ENCODE data around the gene SLITRK3. TPM values are rescaled to one million over a fixed set of nuclear protein-coding genes. Genes with fewer than 3 reads are reported as not detected.
A peak's percentile ranks its signal among the peaks of the same experiment; 100 is the strongest.

The SLITRK3 gene, protein sequence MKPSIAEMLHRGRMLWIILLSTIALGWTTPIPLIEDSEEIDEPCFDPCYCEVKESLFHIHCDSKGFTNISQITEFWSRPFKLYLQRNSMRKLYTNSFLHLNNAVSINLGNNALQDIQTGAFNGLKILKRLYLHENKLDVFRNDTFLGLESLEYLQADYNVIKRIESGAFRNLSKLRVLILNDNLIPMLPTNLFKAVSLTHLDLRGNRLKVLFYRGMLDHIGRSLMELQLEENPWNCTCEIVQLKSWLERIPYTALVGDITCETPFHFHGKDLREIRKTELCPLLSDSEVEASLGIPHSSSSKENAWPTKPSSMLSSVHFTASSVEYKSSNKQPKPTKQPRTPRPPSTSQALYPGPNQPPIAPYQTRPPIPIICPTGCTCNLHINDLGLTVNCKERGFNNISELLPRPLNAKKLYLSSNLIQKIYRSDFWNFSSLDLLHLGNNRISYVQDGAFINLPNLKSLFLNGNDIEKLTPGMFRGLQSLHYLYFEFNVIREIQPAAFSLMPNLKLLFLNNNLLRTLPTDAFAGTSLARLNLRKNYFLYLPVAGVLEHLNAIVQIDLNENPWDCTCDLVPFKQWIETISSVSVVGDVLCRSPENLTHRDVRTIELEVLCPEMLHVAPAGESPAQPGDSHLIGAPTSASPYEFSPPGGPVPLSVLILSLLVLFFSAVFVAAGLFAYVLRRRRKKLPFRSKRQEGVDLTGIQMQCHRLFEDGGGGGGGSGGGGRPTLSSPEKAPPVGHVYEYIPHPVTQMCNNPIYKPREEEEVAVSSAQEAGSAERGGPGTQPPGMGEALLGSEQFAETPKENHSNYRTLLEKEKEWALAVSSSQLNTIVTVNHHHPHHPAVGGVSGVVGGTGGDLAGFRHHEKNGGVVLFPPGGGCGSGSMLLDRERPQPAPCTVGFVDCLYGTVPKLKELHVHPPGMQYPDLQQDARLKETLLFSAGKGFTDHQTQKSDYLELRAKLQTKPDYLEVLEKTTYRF
- 2.9 TPM for total RNA-seq

DNA sequence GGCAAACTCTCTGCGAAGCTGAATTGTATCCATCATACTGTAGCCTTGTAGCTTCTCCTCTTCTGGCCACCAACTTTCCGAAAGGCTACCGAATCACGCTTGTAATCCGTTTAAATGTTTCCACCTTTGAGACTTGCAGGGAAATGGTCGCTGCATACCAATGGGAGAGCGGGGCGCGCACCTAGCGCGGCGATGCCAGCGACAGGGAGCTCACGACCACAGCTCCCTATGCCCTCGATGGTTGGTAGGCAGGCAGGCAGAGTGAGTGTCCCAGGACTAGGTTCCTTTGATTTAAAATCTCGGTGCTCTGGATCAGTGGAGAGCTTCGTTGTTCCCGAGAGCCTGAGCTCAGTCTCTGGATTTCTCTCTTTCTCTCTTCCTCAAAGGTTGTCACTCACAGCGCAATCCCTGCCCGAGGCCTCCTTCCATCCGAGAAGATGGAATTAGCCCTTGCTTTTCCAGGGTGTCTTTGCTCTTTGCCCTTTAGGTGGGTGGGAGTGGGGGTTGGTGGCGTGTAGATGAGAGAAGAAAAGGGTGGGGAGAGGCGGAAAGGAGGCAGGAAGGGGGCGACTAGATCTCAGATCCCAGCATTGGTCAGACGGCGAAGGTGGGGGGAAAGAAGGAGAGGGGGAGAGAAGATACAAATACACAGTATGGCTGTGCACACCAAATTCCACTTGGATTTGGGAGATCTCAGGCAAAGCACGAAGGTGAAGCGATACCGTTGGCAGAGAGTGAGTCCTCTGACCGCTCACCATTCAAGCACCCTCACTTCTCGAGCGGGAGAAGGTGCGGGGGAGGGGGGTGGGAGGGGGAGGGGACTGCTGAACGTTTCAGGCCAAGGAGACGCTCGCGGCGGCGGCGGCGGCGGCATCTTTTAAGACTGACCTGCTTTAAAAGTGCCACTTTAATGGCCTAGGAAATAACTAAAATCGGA is at the start of gene SLITRK3:
Gene SLITRK3, minus strand, starts transcription at position 745 of the 937 bp plus-strand sequence. CDS start 5,554 bp downstream, outside the sequence.
- intact Hi-C loops (cut with DNase I) = no loop called here
- TF ChIP-seq POLR2AphosphoS5 (IDR thresholded peaks at IDR 0.05; ENCODE audit: insufficient read depth in 1 of 2, low read depth in 1 of 2) = no peak
- TF ChIP-seq POLR2A (IDR thresholded peaks at IDR 0.05) = no peak
- TF ChIP-seq, protein P1, sequence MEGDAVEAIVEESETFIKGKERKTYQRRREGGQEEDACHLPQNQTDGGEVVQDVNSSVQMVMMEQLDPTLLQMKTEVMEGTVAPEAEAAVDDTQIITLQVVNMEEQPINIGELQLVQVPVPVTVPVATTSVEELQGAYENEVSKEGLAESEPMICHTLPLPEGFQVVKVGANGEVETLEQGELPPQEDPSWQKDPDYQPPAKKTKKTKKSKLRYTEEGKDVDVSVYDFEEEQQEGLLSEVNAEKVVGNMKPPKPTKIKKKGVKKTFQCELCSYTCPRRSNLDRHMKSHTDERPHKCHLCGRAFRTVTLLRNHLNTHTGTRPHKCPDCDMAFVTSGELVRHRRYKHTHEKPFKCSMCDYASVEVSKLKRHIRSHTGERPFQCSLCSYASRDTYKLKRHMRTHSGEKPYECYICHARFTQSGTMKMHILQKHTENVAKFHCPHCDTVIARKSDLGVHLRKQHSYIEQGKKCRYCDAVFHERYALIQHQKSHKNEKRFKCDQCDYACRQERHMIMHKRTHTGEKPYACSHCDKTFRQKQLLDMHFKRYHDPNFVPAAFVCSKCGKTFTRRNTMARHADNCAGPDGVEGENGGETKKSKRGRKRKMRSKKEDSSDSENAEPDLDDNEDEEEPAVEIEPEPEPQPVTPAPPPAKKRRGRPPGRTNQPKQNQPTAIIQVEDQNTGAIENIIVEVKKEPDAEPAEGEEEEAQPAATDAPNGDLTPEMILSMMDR (IDR thresholded peaks at IDR 0.05) = no peak

DNA sequence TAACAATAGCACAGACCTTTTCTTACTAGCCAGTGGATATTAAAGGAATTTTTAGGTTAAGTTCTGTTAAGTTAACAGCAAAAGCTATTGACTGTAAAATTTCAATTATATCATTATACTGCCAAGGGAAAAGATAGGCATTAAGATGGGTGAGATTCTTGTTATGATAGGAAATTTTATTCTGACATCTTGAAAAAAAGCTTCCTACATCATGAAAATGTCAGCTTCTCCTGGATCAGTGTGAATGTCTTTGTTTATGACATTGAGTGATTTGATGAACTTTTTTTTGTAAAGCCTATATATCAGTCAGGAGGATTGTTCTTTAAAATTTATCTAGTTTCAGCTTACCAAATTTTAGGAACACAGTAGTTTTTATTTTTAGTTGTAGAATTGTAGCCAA is 47.4 kb upstream of the SLITRK3 start:
- TF ChIP-seq, protein P1 (IDR thresholded peaks at IDR 0.05) = no peak
- no peak for TF ChIP-seq POLR2A (IDR thresholded peaks at IDR 0.05)
- TF ChIP-seq POLR2AphosphoS5 (IDR thresholded peaks at IDR 0.05; ENCODE audit: insufficient read depth in 1 of 2, low read depth in 1 of 2) = no peak
- DNase-seq (ENCODE audit: extremely low spot score in 2 of 2) = no peak
- intact Hi-C loops (cut with DNase I) = no loop called here
- Histone ChIP-seq H3K9me3 (no peaks in the 10 kb centered on the region), H3K27me3 (no peaks in the 10 kb centered on the region), H3K36me3 (no peaks in the 10 kb centered on the region), H3K27ac (no peak overlapping the region), H3K4me3 (no peak overlapping the region), H3K4me1 (no peaks in the 10 kb centered on the region)

More for the DNA sequence above, at the start of gene SLITRK3:
- Histone ChIP-seq H3K36me3 (no peaks in the 10 kb centered on the region), H3K27me3 (peaks cover 4% of the 10 kb centered on the region), H3K4me3 (peak within 1 kb of the TSS; percentile 41 to 50), H3K4me1 (peaks cover 36% of the 10 kb centered on the region), H3K27ac (no peak within 1 kb of the TSS), H3K9me3 (no peaks in the 10 kb centered on the region)
- no peak for DNase-seq (ENCODE audit: extremely low spot score in 2 of 2)

DNA sequence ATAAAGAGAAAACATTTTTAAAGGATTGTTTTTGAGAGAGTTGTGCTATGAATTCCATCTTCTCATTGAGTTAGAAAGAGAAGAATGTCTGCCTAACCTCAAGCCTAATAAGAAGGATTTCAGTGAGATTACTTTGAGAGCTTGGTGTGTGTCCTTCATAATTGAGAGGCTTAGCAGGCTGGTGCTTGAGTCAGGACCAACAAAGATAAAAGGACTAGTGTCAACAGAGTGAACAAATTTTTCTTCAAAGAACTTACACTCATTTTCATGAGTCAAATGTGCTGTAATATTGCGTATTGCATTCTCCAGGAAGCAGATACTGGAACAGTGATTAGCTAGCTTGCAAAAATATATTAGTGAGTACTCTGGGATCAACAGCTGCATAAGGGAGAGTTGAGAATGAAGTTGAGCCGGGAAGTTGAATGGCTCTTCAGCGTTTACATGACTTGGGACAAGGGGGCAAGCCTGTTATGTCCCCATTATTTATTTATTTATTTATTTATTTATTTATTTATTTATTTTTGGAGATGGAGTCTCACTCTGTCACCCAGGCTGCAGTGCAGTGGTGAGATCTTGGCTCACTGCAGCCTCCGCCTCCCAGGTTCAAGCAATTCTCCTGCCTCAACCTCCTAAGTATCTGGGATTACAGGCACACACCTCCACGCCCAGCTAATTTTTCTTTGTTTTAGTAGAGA is 37.5 kb upstream of the SLITRK3 start:
- no peak for TF ChIP-seq POLR2AphosphoS5 (IDR thresholded peaks at IDR 0.05; ENCODE audit: insufficient read depth in 1 of 2, low read depth in 1 of 2)
- H3K27ac ChIP-seq = no peak overlapping the region
- intact Hi-C loops (cut with DNase I) = no loop called here

DNA sequence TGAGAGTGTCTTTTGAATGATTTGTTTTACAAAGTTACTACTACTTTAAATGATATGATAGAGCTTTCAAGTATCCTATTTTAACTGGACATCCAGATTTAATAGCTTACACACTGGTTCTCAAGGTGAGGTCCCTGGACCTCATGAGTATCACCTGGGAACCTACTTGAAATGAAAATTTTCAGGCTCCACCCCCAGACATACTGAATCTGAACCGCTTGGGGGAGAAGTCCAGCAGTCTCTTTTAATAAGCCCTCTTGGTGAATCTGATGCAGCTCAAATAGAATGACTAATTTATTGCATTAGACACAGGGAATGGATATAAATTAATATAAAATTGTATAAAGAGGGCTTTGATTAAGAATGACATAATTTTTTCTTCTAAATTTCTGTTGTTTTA is 29.4 kb upstream of the SLITRK3 start:
- H3K27ac ChIP-seq = no peak overlapping the region
- intact Hi-C loops (cut with DNase I) = no loop called here

More for the DNA sequence above, 37.5 kb upstream of the SLITRK3 start:
- no peak for DNase-seq (ENCODE audit: extremely low spot score in 2 of 2)
- Histone ChIP-seq H3K9me3 (no peaks in the 10 kb centered on the region), H3K36me3 (no peaks in the 10 kb centered on the region), H3K4me1 (no peaks in the 10 kb centered on the region), H3K27me3 (no peaks in the 10 kb centered on the region), H3K4me3 (no peak overlapping the region)

More for the DNA sequence above, 29.4 kb upstream of the SLITRK3 start:
- Histone ChIP-seq H3K9me3 (no peaks in the 10 kb centered on the region), H3K4me3 (no peak overlapping the region), H3K4me1 (no peaks in the 10 kb centered on the region), H3K27me3 (no peaks in the 10 kb centered on the region), H3K36me3 (no peaks in the 10 kb centered on the region)
- TF ChIP-seq POLR2AphosphoS5 (IDR thresholded peaks at IDR 0.05; ENCODE audit: insufficient read depth in 1 of 2, low read depth in 1 of 2) (no peak), POLR2A (IDR thresholded peaks at IDR 0.05) (no peak)
- TF ChIP-seq, protein P1 (IDR thresholded peaks at IDR 0.05) = no peak
- DNase-seq (ENCODE audit: extremely low spot score in 2 of 2) = no peak

Measured in vagina (tissue), 2 donors.